Spleen (tissue), 7 donors: ENCODE measurements around the gene MED19.

ENCODE experiments used
- CTCF ChIP-seq, 11 experiments: fragments of 200-600 bp in 7 of 11; fragments of 450-650 bp in 4 of 11; sonication (generic) in 4 of 11; IDR thresholded peaks in 8 of 11; conservative IDR thresholded peaks in 3 of 11; 1 replicate in 7 of 11; 2 replicates in 4 of 11; pipeline versions ENCODE4 v1.4.0 to v1.8.0; 2016 to 2021; ENCODE audit warnings: antibody characterized with exemption in 11 of 11, inconsistent platforms in 4 of 11, mild to moderate bottlenecking in 1 of 11
- POLR2A ChIP-seq, 3 donors: fragments of 450-650 bp; IDR thresholded peaks; one replicate each; pipeline ENCODE4 v1.5.1; 2017; ENCODE audit warnings: antibody characterized with exemption in 3 of 3, mild to moderate bottlenecking in 1 of 3
- donor health status: DM: no; HTN: no; CAD: no; lungs with moderate emphysema.
- donor health status: DM: no; HTN: no; CAD: no.
- donor health status: DM: no; HTN: no; CAD: no.

- TF ChIP-seq CTCF (IDR thresholded peaks at IDR 0.05 in 8 of 11, conservative IDR thresholded peaks at IDR 0.05 in 3 of 11) (no peak), POLR2A (IDR thresholded peaks at IDR 0.05) (no peak)
Measured at GRCh38 chr11:57735619-57736298, 23.7 kb upstream of the MED19 start.
